Measurements from ENCODE around the gene THRB.

DNA sequence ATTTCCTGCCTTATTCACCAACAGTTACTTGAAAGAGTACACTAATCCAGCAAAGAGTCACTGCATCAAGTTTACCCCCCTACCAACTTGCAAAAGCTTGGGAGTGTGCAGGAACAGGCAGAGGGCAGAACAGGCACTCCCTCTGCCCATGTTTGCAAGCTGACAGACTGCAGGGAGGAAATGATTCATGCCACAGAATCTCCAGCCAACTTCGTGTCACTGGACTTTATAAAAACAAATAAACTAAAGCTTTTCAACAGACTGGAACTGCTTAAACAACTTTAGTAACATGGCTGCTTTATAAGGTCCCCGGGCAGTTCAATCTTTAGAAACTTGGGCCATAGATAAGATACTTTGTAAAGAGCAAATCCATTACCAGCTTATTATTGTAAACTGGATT lies 129.5 kb downstream of the THRB start:
- TF ChIP-seq CTCF (IDR thresholded peaks at IDR 0.05; ENCODE audit: poor library complexity) (no peak), EZH2 (IDR thresholded peaks at IDR 0.05; ENCODE audit: borderline replicate concordance) (no peak)
